BJ (cell line): ENCODE results near the gene FSCN2. TPM values are rescaled to one million over a fixed set of nuclear protein-coding genes. Genes with fewer than 3 reads are reported as not detected.

Source experiments
- CTCF ChIA-PET: fragments of 350-600 bp; formaldehyde crosslinking; extraction: SDS; loops from one replicate; lab custom pipeline; 2021; ENCODE audit warnings: antibody characterized with exemption, inconsistent platforms; lab: Yijun Ruan, JAX
- POLR2A ChIA-PET: fragments of 300-600 bp; sonication (Branson Sonifier 250); formaldehyde crosslinking; extraction: SDS; loops from one replicate; lab custom pipeline; 2021; ENCODE audit warnings: antibody characterized with exemption; lab: Charles Lee
- DNase-seq: peaks from one replicate; pipeline ENCODE4 v3.0.0-alpha.2; 2011; ENCODE audit warnings: low read depth
- H3K27me3 ChIP-seq: 2 replicates; pipeline ENCODE4 v1.6.0; 2011; ENCODE audit warnings: low read length; ENCODE audit not compliant: control insufficient read depth, insufficient read depth
- H3K36me3 ChIP-seq: 2 replicates; pipeline ENCODE4 v1.5.1; 2011; ENCODE audit warnings: low read length; ENCODE audit not compliant: control insufficient read depth, insufficient read depth
- H3K4me3 ChIP-seq: 2 replicates; pipeline ENCODE4 v1.5.1; 2011; ENCODE audit warnings: low read depth, mild to moderate bottlenecking, control low read depth, low read length
- CTCF ChIP-seq: IDR thresholded peaks from 2 replicates; pipeline ENCODE4 v1.5.1; 2011; ENCODE audit warnings: low read depth, mild to moderate bottlenecking, control low read depth, inconsistent platforms, low read length, moderate library complexity; ENCODE audit not compliant: insufficient read depth
- polyA plus RNA-seq: library from polyadenylated mRNA; depleted of rRNA; stranded (reverse); fragments of >200 nt; gene quantifications from 2 replicates; pipeline ENCODE4 v1.2.3, GENCODE V29; 2011

FSCN2 gene
- polyA plus RNA-seq, 1 experiment, result 1.3 TPM

GRCh38 chr17:81513372-81513752 is 14.8 kb upstream of the FSCN2 start:
- POLR2A ChIA-PET, result no interaction called here
- no peak for TF ChIP-seq CTCF
- H3K4me3 ChIP-seq, result peak overlapping the region; percentile 55
- H3K36me3 ChIP-seq, result peaks cover 34% of the 10 kb centered on the region
- no peaks in the 10 kb centered on the region for H3K27me3 ChIP-seq
- CTCF ChIA-PET, result no interaction called here
- DNase-seq, result no peak

- no peak for TF ChIP-seq CTCF
- peaks cover 33% of the 10 kb centered on the region for H3K36me3 ChIP-seq
- DNase-seq, result no peak
- no peaks in the 10 kb centered on the region for H3K27me3 ChIP-seq
- H3K4me3 ChIP-seq, result peak overlapping the region; percentile 55
- ChIA-PET CTCF (no interaction called here), POLR2A (interaction anchor here (1.5 kb wide), 1 partner anchor 53 kb away, joined by 4 read pairs; no protein-coding TSS in a partner anchor)
These were observed 14.3 kb upstream of the FSCN2 start for GRCh38 chr17:81513753-81514488.

- peaks cover 29% of the 10 kb centered on the region for H3K36me3 ChIP-seq
- no peaks in the 10 kb centered on the region for H3K27me3 ChIP-seq
- no peak for DNase-seq
- peak overlapping the region; percentile 55 for H3K4me3 ChIP-seq
- CTCF ChIA-PET, result no interaction called here
- POLR2A ChIA-PET, result interaction anchor here (1.5 kb wide), 1 partner anchor 52 kb away, joined by 4 read pairs; no protein-coding TSS in a partner anchor
- no peak for TF ChIP-seq CTCF
These were observed 13.8 kb upstream of the FSCN2 start for GRCh38 chr17:81514489-81514738.

GRCh38 chr17:81514739-81515529 is 13.2 kb upstream of the FSCN2 start:
- ChIA-PET CTCF (interaction anchor here (0.9 kb wide), 1 partner anchor 87 kb away, joined by 6 read pairs; no protein-coding TSS in a partner anchor), POLR2A (interaction anchor here (1.2 to 1.5 kb wide), 2 partner anchors 52 to 152 kb away, joined by 3 to 4 read pairs; partner anchors contain the start of gene CCDC137)
- Histone ChIP-seq H3K4me3 (peak overlapping the region; percentile 89), H3K36me3 (peaks cover 26% of the 10 kb centered on the region), H3K27me3 (no peaks in the 10 kb centered on the region)
- no peak for TF ChIP-seq CTCF
- DNase-seq, result peak; percentile 32

- no peak for DNase-seq
- H3K36me3 ChIP-seq, result peaks cover 20% of the 10 kb centered on the region
- no peak for TF ChIP-seq CTCF
- H3K4me3 ChIP-seq, result peak overlapping the region; percentile 89
- no peaks in the 10 kb centered on the region for H3K27me3 ChIP-seq
- CTCF ChIA-PET, result interaction anchor here (0.9 to 1.1 kb wide), 2 partner anchors 85 to 86 kb away, joined by 5 to 6 read pairs; no protein-coding TSS in a partner anchor
- POLR2A ChIA-PET, result interaction anchor here (1.2 kb wide), 1 partner anchor 151 kb away, joined by 3 read pairs; the partner anchor contains the start of gene CCDC137
These were observed 12.6 kb upstream of the FSCN2 start for GRCh38 chr17:81515530-81516041.
